ENCODE measurements around the gene SHISA3.

SHISA3 gene

GRCh38 chr4:42392436-42392835, 4.9 kb upstream of the SHISA3 start:
- no peak for DNase-seq

GRCh38 chr4:42395595-42395994, 1.7 kb upstream of the SHISA3 start:
- no peak for DNase-seq

GRCh38 chr4:42396361-42396751, 932 bp upstream of the SHISA3 start:
- no peak for DNase-seq

- no peak for DNase-seq
Measured at GRCh38 chr4:42397635-42398170, 415 bp downstream of the SHISA3 start.

- DNase-seq = no peak
Measured at GRCh38 chr4:42398171-42398870, 1.0 kb downstream of the SHISA3 start.

- no peak for DNase-seq
Measured at GRCh38 chr4:42398871-42399331, 1.6 kb downstream of the SHISA3 start.

- DNase-seq = no peak
Measured at GRCh38 chr4:42399393-42399792, 2.1 kb downstream of the SHISA3 start.

GRCh38 chr4:42401171-42401570, 3.9 kb downstream of the SHISA3 start:
- DNase-seq = no peak

- no peak for DNase-seq
Measured at GRCh38 chr4:42404001-42404400, 6.7 kb downstream of the SHISA3 start.

GRCh38 chr4:42410446-42410845, 13.2 kb downstream of the SHISA3 start:
- DNase-seq = no peak

- no peak for DNase-seq
Measured at GRCh38 chr4:42411803-42412202, 14.5 kb downstream of the SHISA3 start.

- no peak for DNase-seq
Measured at GRCh38 chr4:42412251-42412650, 15.0 kb downstream of the SHISA3 start.

GRCh38 chr4:42415281-42415680, 18.0 kb downstream of the SHISA3 start:
- no peak for DNase-seq

GRCh38 chr4:42416017-42416416, 18.7 kb downstream of the SHISA3 start:
- DNase-seq = no peak

GRCh38 chr4:42417550-42417949, 20.3 kb downstream of the SHISA3 start:
- DNase-seq = no peak

- no peak for DNase-seq
Measured at GRCh38 chr4:42420140-42420539, 22.9 kb downstream of the SHISA3 start.

GRCh38 chr4:42425146-42426065, 28.1 kb downstream of the SHISA3 start:
- DNase-seq = no peak

- DNase-seq = no peak
Measured at GRCh38 chr4:42428036-42428435, 30.7 kb downstream of the SHISA3 start.

- no peak for DNase-seq
Measured at GRCh38 chr4:42436928-42437565, 39.8 kb downstream of the SHISA3 start.

GRCh38 chr4:42440083-42440482, 42.8 kb downstream of the SHISA3 start:
- no peak for DNase-seq

- no peak for DNase-seq
Measured at GRCh38 chr4:42442601-42443000, 45.3 kb downstream of the SHISA3 start.

- DNase-seq = no peak
Measured at GRCh38 chr4:42445038-42445437, 47.8 kb downstream of the SHISA3 start.

- no peak for DNase-seq
Measured at GRCh38 chr4:42446823-42447222, 49.5 kb downstream of the SHISA3 start.
